IPS DF 4.7 (cell line): ENCODE data around the gene USH2A.

Experiments used
- DNase-seq: peaks from one replicate; pipeline ENCODE4 v3.0.0-alpha.2; 2013; ENCODE audit warnings: low spot score; ENCODE audit errors: extremely low read depth

The USH2A gene

GRCh38 chr1:216290074-216290473 is 133.2 kb downstream of the USH2A start:
- DNase-seq: no peak

DNA sequence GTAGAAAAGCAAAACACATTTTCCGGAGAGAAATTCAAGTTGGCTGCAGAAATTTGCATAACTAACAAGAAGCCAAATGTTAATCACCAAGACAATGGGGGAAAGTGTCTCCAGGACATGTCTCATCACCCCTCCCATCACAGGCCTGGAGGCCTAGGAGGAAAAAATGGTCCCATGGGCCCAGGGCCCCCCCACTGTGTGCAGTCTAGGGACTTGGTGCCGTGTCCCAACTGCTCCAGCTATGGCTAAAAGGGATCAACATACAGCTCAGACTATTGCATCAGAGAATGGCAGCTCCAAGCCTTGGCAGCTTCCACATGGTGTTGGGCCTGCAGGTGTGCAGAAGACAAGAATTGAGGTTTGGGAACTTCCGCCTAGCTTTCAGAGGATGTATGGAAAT is 138.2 kb downstream of the USH2A start:
- no peak for DNase-seq

GRCh38 chr1:216281757-216282156 is 141.5 kb downstream of the USH2A start:
- no peak for DNase-seq

GRCh38 chr1:216270086-216270773 is 153.0 kb downstream of the USH2A start:
- no peak for DNase-seq

DNA sequence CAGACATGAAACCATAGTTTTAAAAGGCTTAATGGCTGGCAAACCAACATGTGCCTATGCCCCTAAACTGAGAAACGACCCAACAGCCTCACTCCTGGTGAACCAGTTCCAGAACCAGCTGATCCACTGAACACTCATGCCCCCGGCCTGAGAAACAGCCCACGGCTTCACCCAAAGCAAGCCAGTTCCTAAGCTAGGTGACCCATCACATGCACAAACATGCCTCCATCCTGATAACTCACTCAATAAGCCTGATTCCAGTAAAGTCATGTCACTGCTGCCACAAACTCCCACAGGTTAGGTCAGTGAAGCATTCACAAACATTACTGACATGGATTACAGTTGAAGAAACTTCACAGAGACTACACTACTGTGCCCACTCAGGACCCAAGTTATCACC is 161.6 kb downstream of the USH2A start:
- DNase-seq: no peak

- no peak for DNase-seq
Observed at GRCh38 chr1:216258856-216259255, 164.4 kb downstream of the USH2A start.

- no peak for DNase-seq
Observed at GRCh38 chr1:216258386-216258785, 164.9 kb downstream of the USH2A start.

DNA sequence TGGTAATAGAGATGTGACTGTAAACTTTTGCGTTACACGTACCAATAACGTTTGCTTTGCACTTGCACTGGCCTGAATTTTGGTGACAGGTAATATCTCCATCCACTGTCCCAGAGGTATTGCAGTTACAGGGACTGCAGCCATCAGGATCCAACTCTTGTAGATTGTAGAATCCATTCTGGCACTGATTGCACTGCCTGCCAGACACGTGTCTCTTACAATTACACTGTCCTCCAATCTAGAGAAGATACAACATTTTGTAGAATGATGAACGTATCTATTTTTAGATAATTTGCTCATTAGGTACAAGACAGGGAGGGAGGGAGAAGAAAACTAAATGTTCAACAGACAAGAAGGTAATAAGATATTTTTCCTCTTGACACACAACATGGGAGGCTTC is 172.4 kb downstream of the USH2A start:
- DNase-seq: no peak

GRCh38 chr1:216248628-216249027 is 174.6 kb downstream of the USH2A start:
- no peak for DNase-seq

DNA sequence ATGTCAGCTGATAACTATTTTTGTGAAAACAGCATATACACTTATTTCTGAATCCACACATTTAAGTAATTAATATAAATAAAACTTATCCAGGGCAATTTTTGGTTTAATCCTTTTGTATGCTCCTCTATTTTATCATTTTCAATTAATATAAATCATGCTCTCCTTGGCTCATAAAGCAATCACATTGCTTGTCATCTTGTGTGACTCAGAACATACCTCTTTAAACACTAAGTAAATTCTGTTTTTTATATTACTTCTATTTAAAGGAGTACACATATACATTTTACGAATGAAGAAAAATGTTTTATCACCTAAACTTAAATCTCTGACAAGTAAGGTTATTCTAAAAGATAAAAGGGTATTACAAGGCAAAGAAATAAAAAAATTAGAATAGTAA is 175.3 kb downstream of the USH2A start:
- DNase-seq: no peak

GRCh38 chr1:216246577-216247203 is 176.6 kb downstream of the USH2A start:
- DNase-seq: no peak

DNA sequence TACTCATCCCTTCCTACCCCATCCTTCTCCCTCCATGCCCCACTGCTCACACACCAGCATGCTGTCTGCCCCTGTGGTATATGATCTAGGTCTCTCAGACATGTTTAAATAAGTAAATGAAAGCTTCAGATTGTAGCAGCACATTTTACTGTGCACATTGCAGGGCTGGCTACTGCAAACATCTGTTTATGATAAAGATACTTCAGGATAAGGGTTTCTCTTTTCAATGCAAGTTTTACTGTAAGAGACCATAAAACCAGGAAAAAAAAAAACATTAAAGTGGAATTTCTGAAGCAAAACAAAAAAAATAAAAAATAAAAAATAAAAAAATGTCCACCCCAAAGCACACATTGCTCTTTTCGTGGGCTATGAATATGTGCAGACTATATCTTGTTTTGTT is 184.4 kb downstream of the USH2A start:
- DNase-seq: no peak

- DNase-seq: no peak
Observed at GRCh38 chr1:216237927-216238542, 185.2 kb downstream of the USH2A start.

DNA sequence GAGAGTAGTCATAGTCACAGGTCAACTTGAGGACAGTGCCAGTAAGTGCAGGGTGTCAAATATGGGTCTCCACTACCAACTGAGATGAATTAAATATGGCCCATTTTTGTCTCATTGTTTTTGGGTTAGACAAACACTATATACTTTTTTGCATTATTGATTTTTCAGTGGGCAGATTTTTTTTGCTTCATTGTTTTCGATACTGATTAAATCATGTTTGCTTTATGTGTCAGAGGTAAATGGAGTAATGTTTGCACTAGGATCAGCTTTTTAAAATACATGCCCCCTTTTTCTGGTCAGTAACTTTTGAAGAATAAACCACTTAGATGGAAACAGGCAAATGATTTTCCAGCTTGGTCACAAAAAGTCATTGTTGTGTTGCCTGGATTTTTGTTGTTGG is 199.0 kb downstream of the USH2A start:
- no peak for DNase-seq

- DNase-seq: no peak
Observed at GRCh38 chr1:216223486-216223885, 199.8 kb downstream of the USH2A start.

GRCh38 chr1:216222288-216222687 is 201.0 kb downstream of the USH2A start:
- no peak for DNase-seq

GRCh38 chr1:216221260-216221700 is 202.0 kb downstream of the USH2A start:
- peak; percentile 66 for DNase-seq

DNA sequence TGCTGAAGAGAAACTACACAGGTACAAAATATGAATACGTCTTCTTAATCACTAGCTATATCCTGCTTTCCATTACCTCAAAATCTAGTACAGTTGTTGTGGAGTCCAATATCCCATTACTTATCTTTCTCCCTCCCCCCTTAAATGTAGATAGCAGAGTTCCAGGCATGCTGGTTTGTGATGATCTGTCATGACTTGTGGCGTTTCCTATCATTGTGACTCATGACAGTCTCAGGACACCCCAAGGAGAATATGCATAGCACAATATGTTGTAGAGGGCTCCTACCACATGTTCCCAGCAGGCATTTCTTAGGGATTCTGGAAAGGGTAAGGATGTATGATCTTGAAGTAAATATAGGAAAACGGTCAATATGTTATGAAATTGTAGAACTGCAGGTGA is 206.9 kb downstream of the USH2A start:
- no peak for DNase-seq

DNA sequence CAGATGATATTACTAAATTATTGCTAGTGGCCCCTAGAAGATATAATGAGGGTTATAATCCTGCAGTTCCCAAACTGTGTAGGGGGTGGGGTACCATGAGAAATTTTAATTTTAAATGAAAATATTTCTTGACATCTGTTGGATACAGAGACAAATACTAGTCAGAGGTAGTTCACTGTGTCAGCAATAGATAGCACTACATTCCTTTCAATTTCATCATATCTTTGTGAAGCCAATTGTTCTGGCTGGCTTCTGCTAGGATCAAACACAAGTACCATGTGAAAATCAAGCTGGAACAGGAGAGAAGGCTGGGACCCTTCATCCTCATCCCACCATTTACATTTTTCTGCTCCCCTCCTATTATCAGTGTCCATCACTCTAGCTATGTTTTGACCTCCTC is 208.1 kb downstream of the USH2A start:
- no peak for DNase-seq

- no peak for DNase-seq
Observed at GRCh38 chr1:216212826-216213225, 210.4 kb downstream of the USH2A start.

- no peak for DNase-seq
Observed at GRCh38 chr1:216210081-216210480, 213.2 kb downstream of the USH2A start.

DNA sequence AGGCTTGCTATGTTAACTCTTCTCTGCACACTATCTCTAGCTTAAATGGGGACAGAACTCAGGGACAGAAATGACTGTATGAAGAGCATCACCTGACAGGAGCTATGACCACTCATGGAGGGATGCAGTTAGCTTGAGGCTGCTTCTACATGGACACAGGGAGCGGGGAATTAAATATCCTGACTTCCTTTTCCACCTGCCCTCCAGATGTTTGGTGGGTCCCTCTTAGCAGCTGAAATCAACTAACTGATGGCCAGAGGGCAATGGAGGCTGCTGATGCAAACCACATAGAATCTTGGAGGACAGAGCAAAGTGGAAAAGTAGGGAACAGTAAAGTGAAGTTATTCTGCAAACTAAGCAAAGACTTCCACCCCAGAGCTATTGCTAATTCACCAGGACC is 214.1 kb downstream of the USH2A start:
- DNase-seq: no peak

DNA sequence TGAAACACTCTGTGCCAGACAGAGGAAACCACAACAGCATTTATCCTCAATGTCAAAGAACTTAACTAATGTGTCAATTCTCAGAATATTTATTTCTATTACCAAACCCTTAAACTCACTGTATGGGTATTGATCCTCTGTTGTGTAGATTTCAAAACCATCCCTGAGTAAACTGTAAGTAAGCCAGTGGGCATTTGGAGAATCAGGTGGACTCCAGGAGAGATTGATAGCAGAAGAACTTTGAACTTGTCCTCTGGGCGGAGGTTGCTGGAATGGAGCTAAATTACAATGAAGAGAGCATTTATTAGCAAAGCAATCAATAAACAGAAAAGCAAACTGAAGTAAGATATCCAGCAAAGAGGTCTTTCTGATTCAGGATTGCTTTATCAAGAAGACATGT is 216.1 kb downstream of the USH2A start:
- DNase-seq: no peak
